HepG2 (cell line): ENCODE results near the gene KDM2B. TPM values are rescaled to one million over a fixed set of nuclear protein-coding genes. Genes with fewer than 3 reads are reported as not detected.
A peak's percentile ranks its signal among the peaks of the same experiment; 100 is the strongest.

Experiments used
- ARID2 ChIP-seq: sonication (generic); formaldehyde crosslinking; IDR thresholded peaks from 2 replicates; pipeline ENCODE4 v1.8.1; 2022; ENCODE audit warnings: mild to moderate bottlenecking, missing genetic modification reagents, borderline replicate concordance
- ATF3 ChIP-seq: sonication (generic); formaldehyde crosslinking; IDR thresholded peaks from 2 replicates; pipeline ENCODE4 v1.4.0; 2020; ENCODE audit warnings: missing genetic modification reagents
- BCL3 ChIP-seq: sonication (generic); formaldehyde crosslinking; IDR thresholded peaks from 2 replicates; pipeline ENCODE4 v1.5.1; 2020; ENCODE audit warnings: mild to moderate bottlenecking, missing genetic modification reagents, moderate library complexity
- HMGA1 ChIP-seq: sonication (generic); formaldehyde crosslinking; conservative IDR thresholded peaks from 2 replicates; pipeline ENCODE4 v1.4.0; 2020; ENCODE audit warnings: missing genetic modification reagents
- IRX3 ChIP-seq: sonication (generic); formaldehyde crosslinking; IDR thresholded peaks from 2 replicates; pipeline ENCODE4 v1.8.1; 2023; ENCODE audit warnings: mild to moderate bottlenecking, low read depth, missing genetic modification reagents, borderline replicate concordance
- ISX ChIP-seq: sonication (generic); formaldehyde crosslinking; conservative IDR thresholded peaks from 2 replicates; pipeline ENCODE4 v1.5.0; 2020; ENCODE audit warnings: missing genetic modification reagents
- MAFF ChIP-seq: IDR thresholded peaks from 2 replicates; pipeline ENCODE4 v1.6.1; 2011; ENCODE audit warnings: low read depth, low read length, improper control_type of control experiment
- MIER2 ChIP-seq: IDR thresholded peaks from 2 replicates; pipeline ENCODE4 v1.6.1; 2016; ENCODE audit warnings: missing biosample characterization, missing genetic modification reagents
- NR3C1 ChIP-seq: sonication (generic); formaldehyde crosslinking; IDR thresholded peaks from 2 replicates; pipeline ENCODE4 v1.4.0; 2020; ENCODE audit warnings: missing genetic modification reagents
- SETDB1 ChIP-seq: sonication (generic); formaldehyde crosslinking; IDR thresholded peaks from 2 replicates; pipeline ENCODE4 v1.5.1; 2020; ENCODE audit warnings: missing genetic modification reagents, mild to moderate bottlenecking, borderline replicate concordance
- SMAD3 ChIP-seq: sonication (generic); formaldehyde crosslinking; IDR thresholded peaks from 2 replicates; pipeline ENCODE4 v1.4.0; 2020; ENCODE audit warnings: missing genetic modification reagents
- SRF ChIP-seq: IDR thresholded peaks from 2 replicates; pipeline ENCODE4 v1.6.1; 2011; ENCODE audit warnings: mild to moderate bottlenecking, low read depth, low read length, moderate library complexity
- SSRP1 ChIP-seq: IDR thresholded peaks from 2 replicates; pipeline ENCODE4 v1.6.1; 2016; ENCODE audit warnings: control low read depth
- STAT5B ChIP-seq: sonication (generic); formaldehyde crosslinking; IDR thresholded peaks from 2 replicates; pipeline ENCODE4 v1.4.0; 2020; ENCODE audit warnings: missing genetic modification reagents
- ZNF121 ChIP-seq: sonication (generic); formaldehyde crosslinking; IDR thresholded peaks from 2 replicates; pipeline ENCODE4 v1.5.0; 2020; ENCODE audit warnings: mild to moderate bottlenecking, missing genetic modification reagents
- ZNF30 ChIP-seq: sonication (generic); formaldehyde crosslinking; IDR thresholded peaks from 2 replicates; pipeline ENCODE4 v1.5.0; 2020; ENCODE audit warnings: mild to moderate bottlenecking, missing genetic modification reagents
- ZNF503 ChIP-seq: sonication (generic); formaldehyde crosslinking; IDR thresholded peaks from 2 replicates; pipeline ENCODE4 v1.4.0; 2020; ENCODE audit warnings: missing genetic modification reagents
- ZNF720 ChIP-seq: sonication (generic); formaldehyde crosslinking; IDR thresholded peaks from 2 replicates; pipeline ENCODE4 v1.4.0; 2020; ENCODE audit warnings: missing genetic modification reagents
- ZNF737 ChIP-seq: sonication (generic); formaldehyde crosslinking; IDR thresholded peaks from 2 replicates; pipeline ENCODE4 v1.5.0; 2020; ENCODE audit warnings: missing genetic modification reagents, mild to moderate bottlenecking, borderline replicate concordance
- polyA plus RNA-seq, 8 experiments: library from polyadenylated mRNA; depleted of rRNA in 3 of 8; stranded (reverse) in 7 of 8; unstranded in 1 of 8; fragments of >200 nt; fragmentation: Illumina TruSeq in 4 of 8; extraction: Trizol in 4 of 8; gene quantifications; 2 replicates each; pipeline versions ENCODE4 v1.2.1 to v1.2.3, GENCODE V29; 2011 to 2016; ENCODE audit warnings: low read depth in 4 of 8, missing spikeins in 1 of 8, mixed read lengths in 1 of 8; ENCODE audit not compliant: insufficient read depth in 1 of 8
- total RNA-seq, 5 experiments: library from RNA; depleted of rRNA; stranded (reverse); fragments of >200 nt; fragmentation: Illumina TruSeq; extraction: Trizol; gene quantifications; 2 replicates each; pipeline ENCODE4 v1.2.3, GENCODE V29; 2016; ENCODE audit warnings: low read depth in 1 of 5
- TF ChIP-seq, protein P1 (sequence below): sonication (generic); formaldehyde crosslinking; IDR thresholded peaks from 2 replicates; pipeline ENCODE4 v1.5.0; 2020; ENCODE audit warnings: mild to moderate bottlenecking, missing genetic modification reagents, borderline replicate concordance
- TF ChIP-seq, protein P2 (sequence below): sonication (generic); formaldehyde crosslinking; IDR thresholded peaks from 2 replicates; pipeline ENCODE4 v1.5.1; 2020; ENCODE audit warnings: missing genetic modification reagents, mild to moderate bottlenecking, borderline replicate concordance

KDM2B gene
- total and polyA plus RNA-seq, 2 of the 13 experiments (the other 11 are each of a cell fraction or from before 2014, with no cell fraction given): 17.5 to 26.1 TPM

GRCh38 chr12:121516437-121517011 is 64.3 kb downstream of the KDM2B start (continued):
- TF ChIP-seq ISX (CRISPR knock-in tag) (peak; percentile 94), SMAD3 (CRISPR knock-in tag) (peak; percentile 58; the same call in 1 of the 2 replicates), STAT5B (CRISPR knock-in tag) (no peak), ZNF121 (no peak; the same call in 1 of the 2 replicates), HMGA1 (CRISPR knock-in tag) (no peak), ARID2 (CRISPR knock-in tag) (0 out of 2 replicates have a peak, but pooled peaks have one; percentile 56), IRX3 (CRISPR knock-in tag) (0 out of 2 replicates have a peak, but pooled peaks have one; percentile 56), ZNF503 (CRISPR knock-in tag) (peak; percentile 84), SSRP1 (no peak), NR3C1 (CRISPR knock-in tag) (no peak), MAFF (no peak), SETDB1 (CRISPR knock-in tag) (no peak; the same call in 1 of the 2 replicates), ZNF30 (CRISPR knock-in tag) (peak; percentile 82), ATF3 (CRISPR knock-in tag) (no peak), SRF (no peak), ZNF737 (CRISPR knock-in tag) (no peak), MIER2 (CRISPR knock-in tag) (0 out of 2 replicates have a peak, but pooled peaks have one; percentile 33), BCL3 (CRISPR knock-in tag) (peak; percentile 70; the same call in 1 of the 2 replicates), ZNF720 (no peak)
- TF ChIP-seq, protein P1, sequence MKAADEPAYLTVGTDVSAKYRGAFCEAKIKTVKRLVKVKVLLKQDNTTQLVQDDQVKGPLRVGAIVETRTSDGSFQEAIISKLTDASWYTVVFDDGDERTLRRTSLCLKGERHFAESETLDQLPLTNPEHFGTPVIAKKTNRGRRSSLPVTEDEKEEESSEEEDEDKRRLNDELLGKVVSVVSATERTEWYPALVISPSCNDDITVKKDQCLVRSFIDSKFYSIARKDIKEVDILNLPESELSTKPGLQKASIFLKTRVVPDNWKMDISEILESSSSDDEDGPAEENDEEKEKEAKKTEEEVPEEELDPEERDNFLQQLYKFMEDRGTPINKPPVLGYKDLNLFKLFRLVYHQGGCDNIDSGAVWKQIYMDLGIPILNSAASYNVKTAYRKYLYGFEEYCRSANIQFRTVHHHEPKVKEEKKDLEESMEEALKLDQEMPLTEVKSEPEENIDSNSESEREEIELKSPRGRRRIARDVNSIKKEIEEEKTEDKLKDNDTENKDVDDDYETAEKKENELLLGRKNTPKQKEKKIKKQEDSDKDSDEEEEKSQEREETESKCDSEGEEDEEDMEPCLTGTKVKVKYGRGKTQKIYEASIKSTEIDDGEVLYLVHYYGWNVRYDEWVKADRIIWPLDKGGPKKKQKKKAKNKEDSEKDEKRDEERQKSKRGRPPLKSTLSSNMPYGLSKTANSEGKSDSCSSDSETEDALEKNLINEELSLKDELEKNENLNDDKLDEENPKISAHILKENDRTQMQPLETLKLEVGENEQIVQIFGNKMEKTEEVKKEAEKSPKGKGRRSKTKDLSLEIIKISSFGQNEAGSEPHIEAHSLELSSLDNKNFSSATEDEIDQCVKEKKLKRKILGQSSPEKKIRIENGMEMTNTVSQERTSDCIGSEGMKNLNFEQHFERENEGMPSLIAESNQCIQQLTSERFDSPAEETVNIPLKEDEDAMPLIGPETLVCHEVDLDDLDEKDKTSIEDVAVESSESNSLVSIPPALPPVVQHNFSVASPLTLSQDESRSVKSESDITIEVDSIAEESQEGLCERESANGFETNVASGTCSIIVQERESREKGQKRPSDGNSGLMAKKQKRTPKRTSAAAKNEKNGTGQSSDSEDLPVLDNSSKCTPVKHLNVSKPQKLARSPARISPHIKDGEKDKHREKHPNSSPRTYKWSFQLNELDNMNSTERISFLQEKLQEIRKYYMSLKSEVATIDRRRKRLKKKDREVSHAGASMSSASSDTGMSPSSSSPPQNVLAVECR: peak; percentile 67; the same call in 1 of the 2 replicates
- TF ChIP-seq, protein P2, sequence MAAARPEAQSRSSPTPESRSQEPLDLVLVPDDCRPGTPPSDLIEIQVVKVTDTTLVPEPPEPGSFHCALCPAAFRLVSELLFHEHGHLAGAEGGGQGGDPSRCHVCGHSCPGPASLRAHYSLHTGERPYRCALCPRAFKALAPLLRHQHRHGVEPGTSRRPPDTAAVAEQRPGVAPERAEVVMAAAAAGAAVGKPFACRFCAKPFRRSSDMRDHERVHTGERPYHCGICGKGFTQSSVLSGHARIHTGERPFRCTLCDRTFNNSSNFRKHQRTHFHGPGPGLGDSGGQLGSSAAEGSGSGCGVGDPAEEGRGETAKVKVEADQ (CRISPR knock-in tag): no peak
